HG02840 (cell line): ENCODE data around the gene TSPAN9.

Experiments used
- ATAC-seq: cut with Tn5 transposase; IDR thresholded peaks from one replicate; pipeline ENCODE4 v1.9.1; 2021; ENCODE audit warnings: mild to moderate bottlenecking, moderate library complexity, moderate number of reproducible peaks; ENCODE audit not compliant: unreplicated experiment, low FRiP score

Gene TSPAN9

GRCh38 chr12:3218228-3219171, 141.3 kb downstream of the TSPAN9 start:
- no peak for ATAC-seq

DNA sequence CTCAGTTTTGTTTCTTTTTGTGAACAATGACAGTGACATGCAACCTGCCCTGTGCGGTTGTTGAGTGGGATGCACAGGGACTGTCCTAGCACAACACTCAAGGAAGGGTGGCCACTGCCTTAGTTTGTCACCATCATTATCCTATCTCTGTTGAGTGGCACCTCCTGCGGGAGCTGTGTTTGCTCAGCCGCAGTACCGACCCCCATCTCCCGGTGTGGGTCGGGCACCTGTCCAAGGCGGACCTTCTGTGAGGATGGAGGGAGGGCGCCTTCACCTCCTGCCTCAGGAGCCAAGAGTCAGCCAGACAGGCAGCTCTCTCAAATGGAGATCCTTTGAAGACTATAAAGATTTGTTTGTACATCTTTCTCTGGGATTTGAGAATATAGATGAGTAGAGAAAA, 142.1 kb downstream of the TSPAN9 start:
- no peak for ATAC-seq

DNA sequence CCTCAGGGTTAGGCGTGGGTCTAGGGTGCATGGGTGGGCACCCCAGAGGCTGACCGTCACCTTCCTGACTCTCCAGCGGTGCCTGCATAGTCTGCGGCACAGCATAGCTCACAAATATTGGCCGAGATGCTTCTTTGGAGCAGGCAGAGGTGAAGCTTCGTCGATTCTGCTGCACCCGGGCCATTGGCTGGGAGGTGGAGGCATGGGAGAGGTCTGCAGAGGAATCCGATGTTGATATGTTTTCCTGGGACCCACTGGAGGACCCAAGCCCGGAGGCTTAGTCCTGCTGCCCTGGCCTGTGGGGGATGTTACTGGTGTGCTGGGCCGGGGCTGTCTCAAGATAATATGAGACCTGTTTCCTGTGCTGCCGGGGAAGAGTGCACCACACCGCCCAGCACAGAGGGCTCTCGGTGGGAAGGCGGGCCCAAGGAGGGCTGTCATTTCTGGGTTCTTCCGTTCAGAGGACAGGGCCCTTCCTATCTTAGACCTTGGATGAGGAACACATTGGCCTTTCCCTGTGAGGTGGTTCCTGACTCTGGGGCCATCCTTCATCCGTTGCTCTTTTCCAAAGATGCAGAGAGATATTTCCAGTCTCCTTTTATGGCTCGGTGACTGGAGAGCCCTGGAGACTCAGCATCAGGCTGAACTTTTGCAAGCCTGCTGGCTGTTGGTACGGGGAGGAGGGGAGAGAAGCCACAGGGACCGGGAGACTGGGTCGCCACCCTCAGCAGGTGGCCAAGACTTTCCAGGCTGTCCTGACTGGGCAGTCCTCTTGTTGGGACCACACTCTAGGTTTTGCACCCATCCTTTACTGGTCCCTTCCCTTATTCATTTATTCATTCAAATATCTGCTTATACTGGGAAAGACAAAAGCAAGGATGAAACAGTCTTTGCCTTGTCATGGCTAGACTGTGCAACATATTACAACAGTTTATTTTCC, 143.5 kb downstream of the TSPAN9 start:
- no peak for ATAC-seq

GRCh38 chr12:3222306-3222705, 145.1 kb downstream of the TSPAN9 start:
- no peak for ATAC-seq

- no peak for ATAC-seq
Measured at GRCh38 chr12:3222979-3223378, 145.8 kb downstream of the TSPAN9 start.

- no peak for ATAC-seq
Measured at GRCh38 chr12:3223601-3224529, 146.7 kb downstream of the TSPAN9 start.

GRCh38 chr12:3224530-3224903, 147.3 kb downstream of the TSPAN9 start:
- no peak for ATAC-seq

DNA sequence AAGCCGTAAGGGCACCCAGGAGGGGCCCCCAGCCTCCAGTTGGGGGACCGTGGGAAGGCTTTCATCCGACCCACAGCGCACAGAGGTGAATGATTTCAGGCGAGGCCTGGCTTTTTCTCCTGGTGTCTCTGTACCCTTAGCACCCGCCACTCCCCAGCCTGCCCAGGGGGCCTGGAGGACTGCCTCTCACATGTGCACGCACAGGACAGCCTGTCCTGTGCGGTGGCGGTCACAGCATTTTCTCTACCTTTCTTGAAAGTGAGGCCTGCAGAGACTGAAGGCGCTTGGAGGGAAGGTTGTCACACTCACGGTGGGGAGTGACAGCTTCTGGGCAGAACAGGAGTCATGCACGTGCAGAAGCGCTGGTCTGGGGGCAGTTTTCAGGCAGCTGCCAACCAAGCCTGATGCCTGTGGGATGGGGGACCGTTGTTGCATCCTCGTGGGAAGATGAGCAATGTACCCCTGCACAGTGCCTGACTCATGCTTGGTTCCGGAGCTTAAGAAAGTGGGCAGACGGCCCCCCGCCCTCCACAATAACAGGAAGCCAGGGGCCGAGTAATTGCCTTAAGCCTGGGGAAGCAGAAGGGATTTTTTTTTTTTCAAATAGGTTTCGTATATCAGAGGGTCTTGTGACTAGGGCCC, 148.1 kb downstream of the TSPAN9 start:
- ATAC-seq, result no peak

- no peak for ATAC-seq
Measured at GRCh38 chr12:3225796-3226180, 148.6 kb downstream of the TSPAN9 start.

DNA sequence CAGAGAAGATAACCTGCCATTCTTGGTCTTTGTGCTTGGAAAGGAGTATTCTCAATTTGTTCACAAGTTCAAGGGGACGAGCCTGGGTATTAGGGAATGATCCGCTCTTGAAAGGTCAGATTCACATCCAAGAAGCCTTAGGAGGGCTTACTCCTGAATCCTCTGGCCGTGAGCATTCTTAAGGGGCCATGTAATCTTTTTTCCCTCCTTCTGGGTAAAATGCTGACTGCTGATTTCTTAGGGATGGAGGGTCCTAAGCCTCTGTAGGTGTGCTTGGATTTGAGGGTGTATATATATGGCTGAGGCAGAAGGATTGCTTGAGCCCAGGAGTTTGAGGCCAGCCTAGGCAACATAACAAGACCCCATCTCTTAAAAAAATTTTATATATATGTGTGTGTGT, 149.1 kb downstream of the TSPAN9 start:
- ATAC-seq, result no peak

- no peak for ATAC-seq
Measured at GRCh38 chr12:3227076-3227975, 150.1 kb downstream of the TSPAN9 start.

DNA sequence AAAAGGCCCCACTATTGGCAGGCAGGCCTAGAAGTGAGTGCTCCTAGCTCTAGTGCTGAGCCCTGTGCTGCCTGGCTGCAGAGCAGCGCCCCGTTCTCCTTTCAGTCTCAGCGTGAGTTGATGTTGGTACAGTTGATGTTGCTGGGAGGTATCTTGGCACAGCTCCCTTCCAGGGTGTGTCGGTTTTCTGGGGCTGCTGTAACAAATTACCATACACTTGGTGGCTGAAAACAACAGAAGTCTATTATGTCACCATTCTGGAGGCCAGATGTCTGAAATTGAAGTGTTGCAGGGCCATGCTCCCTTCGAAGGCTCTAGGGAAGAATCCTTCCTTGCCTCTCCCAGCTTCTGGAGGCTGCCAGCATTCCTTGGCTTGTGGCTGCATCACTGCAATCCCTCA, 151.4 kb downstream of the TSPAN9 start:
- no peak for ATAC-seq

DNA sequence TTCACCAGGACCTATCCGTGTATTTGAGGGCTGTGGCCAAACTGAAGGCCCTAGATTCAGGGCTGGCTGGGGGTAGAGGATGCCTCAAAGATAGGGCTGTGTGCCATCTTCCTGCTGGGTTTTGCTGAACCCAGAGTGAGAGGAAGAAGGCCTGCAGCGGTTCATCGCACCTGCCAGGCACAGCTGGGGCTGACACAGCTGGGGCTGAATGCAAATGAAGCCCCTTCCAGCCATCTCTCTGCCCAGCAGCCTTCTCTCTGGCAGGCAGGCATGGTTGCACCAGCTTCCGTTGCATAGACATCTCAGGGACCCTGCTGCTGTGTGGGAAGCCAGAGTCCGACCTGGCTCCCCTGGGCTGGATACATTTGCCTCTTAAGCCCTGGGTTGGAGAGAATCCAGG, 152.4 kb downstream of the TSPAN9 start:
- no peak for ATAC-seq

- ATAC-seq, result no peak
Measured at GRCh38 chr12:3230758-3231375, 153.7 kb downstream of the TSPAN9 start.

GRCh38 chr12:3231399-3231876, 154.3 kb downstream of the TSPAN9 start:
- no peak for ATAC-seq

GRCh38 chr12:3233797-3234196, 156.6 kb downstream of the TSPAN9 start:
- no peak for ATAC-seq

DNA sequence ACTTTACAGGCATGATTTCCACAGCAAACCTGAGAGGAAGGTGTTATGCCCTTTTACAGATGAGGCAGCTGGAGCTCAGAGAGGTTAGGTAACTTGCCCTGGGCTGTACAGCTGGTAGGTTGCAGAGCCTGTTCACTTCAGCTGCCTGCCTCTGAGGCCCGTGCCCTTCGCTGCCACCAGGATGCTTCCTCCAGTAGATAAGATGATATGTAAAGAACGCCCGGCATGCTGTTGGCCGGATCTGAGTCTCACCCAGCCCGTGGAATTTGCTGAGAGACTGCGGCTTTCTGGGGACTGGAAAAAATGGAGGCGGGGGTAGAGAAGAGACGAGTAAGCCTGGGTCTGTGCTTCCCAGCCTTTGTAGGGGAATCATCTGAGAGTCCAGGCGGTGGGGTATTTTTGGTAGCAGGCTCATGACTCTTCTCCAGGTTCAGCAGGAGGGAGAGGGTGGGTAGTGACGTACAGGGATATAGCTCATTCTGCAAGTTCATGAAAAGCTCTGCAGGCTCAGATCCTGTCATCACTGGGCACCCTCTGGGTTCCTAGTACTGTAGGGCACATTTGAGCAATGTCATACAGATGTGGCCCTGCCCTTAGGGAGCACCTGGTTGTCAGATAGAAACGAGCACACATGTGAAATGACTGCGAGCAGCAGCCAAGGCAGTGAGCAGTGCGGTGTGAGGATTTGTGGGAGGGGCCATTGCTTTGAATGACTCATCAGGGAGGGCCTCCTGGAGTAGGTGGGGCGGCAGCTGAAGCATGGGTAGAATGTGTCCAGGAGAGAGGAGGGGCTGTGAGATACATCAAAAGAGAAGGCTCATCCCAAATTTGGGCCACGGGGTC, 159.4 kb downstream of the TSPAN9 start:
- no peak for ATAC-seq
